H1 (cell line): ENCODE measurements around the gene MAPK8IP2. TPM values are rescaled to one million over a fixed set of nuclear protein-coding genes. Genes with fewer than 3 reads are reported as not detected.

Experiments used
- CTCF ChIA-PET: fragments of 300-600 bp; sonication (Branson Sonifier 250); formaldehyde crosslinking; loops from one replicate; lab custom pipeline; 2021; ENCODE audit not compliant: partially characterized antibody; lab: Charles Lee
- POLR2A ChIA-PET: fragments of 300-600 bp; sonication (Branson Sonifier 250); formaldehyde crosslinking; loops from one replicate; lab custom pipeline; 2021; ENCODE audit warnings: inconsistent platforms; ENCODE audit not compliant: partially characterized antibody; lab: Charles Lee
- DNase-seq, 2 experiments: peaks; one replicate each; pipeline versions ENCODE4 v3.0.0 to v3.0.0-alpha.2; 2010 to 2022; ENCODE audit warnings: low spot score in 2 of 2, low read depth in 1 of 2, mixed read lengths in 1 of 2
- FAIRE-seq: peaks from 2 replicates; lab custom pipeline; 2011; peaks lifted over from hg19 to GRCh38; lab: Jason Lieb, UNC
- H2AFZ ChIP-seq: 2 replicates; pipeline ENCODE4 v1.8.1; 2012; ENCODE audit warnings: low read length, inconsistent platforms
- H2AK5ac ChIP-seq: 2 replicates; pipeline ENCODE4 v1.6.1; 2013; ENCODE audit warnings: low read depth, low read length
- H2BK120ac ChIP-seq: replicated peaks from 2 replicates; pipeline ENCODE3; 2013; ENCODE audit warnings: low read depth, low read length, inconsistent platforms
- H2BK12ac ChIP-seq: 2 replicates; pipeline ENCODE4 v1.6.1; 2013; ENCODE audit warnings: low read depth, low read length
- H2BK15ac ChIP-seq: 2 replicates; pipeline ENCODE4 v1.6.1; 2013; ENCODE audit warnings: low read length
- H2BK20ac ChIP-seq: 2 replicates; pipeline ENCODE4 v1.6.1; 2013; ENCODE audit warnings: low read length
- H2BK5ac ChIP-seq: 2 replicates; pipeline ENCODE4 v1.6.1; 2013; ENCODE audit warnings: low read depth, low read length
- H3K14ac ChIP-seq: 2 replicates; pipeline ENCODE4 v1.6.1; 2013; ENCODE audit warnings: inconsistent platforms; ENCODE audit not compliant: insufficient read length
- H3K18ac ChIP-seq: 2 replicates; pipeline ENCODE4 v1.6.1; 2013; ENCODE audit warnings: low read length; ENCODE audit errors: extremely low read depth
- H3K23ac ChIP-seq: 2 replicates; pipeline ENCODE4 v1.6.1; 2013; ENCODE audit warnings: inconsistent platforms; ENCODE audit not compliant: insufficient read length
- H3K23me2 ChIP-seq: 2 replicates; pipeline ENCODE4 v1.6.1; 2013; ENCODE audit warnings: low read depth, low read length
- H3K27ac ChIP-seq: 2 replicates; pipeline ENCODE4 v1.6.1; 2011; ENCODE audit warnings: low read depth, low read length, inconsistent platforms
- H3K27me3 ChIP-seq, 4 experiments: replicated peaks in 1 of 4; 1 replicate in 1 of 4; 2 replicates in 3 of 4; pipeline versions ENCODE4 v1.6.1 to v1.8.1; 2011 to 2013; ENCODE audit warnings: low read length in 3 of 4, mild to moderate bottlenecking in 3 of 4, inconsistent platforms in 2 of 4, mixed read lengths in 2 of 4, moderate library complexity in 1 of 4; ENCODE audit not compliant: control insufficient read depth in 3 of 4, insufficient read depth in 3 of 4; ENCODE audit errors: extremely low read depth in 1 of 4
- H3K36me3 ChIP-seq, 4 experiments: 2 replicates each; pipeline versions ENCODE4 v1.6.1 to v1.8.1; 2011 to 2013; ENCODE audit warnings: mild to moderate bottlenecking in 4 of 4, low read length in 3 of 4, moderate library complexity in 2 of 4, control low read depth in 1 of 4, inconsistent platforms in 1 of 4; ENCODE audit not compliant: insufficient read depth in 4 of 4, control insufficient read depth in 2 of 4
- H3K4ac ChIP-seq: replicated peaks from 2 replicates; pipeline ENCODE3; 2013; ENCODE audit warnings: low read length, low read depth, mixed read lengths, inconsistent platforms; ENCODE audit not compliant: insufficient read length
- H3K4me1 ChIP-seq, 4 experiments: replicated peaks in 1 of 4; 1 replicate in 1 of 4; 2 replicates in 3 of 4; pipeline versions ENCODE4 v1.6.1 to v1.8.1; 2011 to 2013; ENCODE audit warnings: low read length in 3 of 4, inconsistent platforms in 2 of 4, mixed read lengths in 1 of 4; ENCODE audit not compliant: insufficient read depth in 4 of 4, control insufficient read depth in 3 of 4
- H3K4me2 ChIP-seq, 2 experiments: 2 replicates each; pipeline versions ENCODE4 v1.6.1 to v1.8.1; 2011 to 2013; ENCODE audit warnings: low read depth in 2 of 2, low read length in 2 of 2, control low read depth in 1 of 2, inconsistent platforms in 1 of 2, mild to moderate bottlenecking in 1 of 2; ENCODE audit not compliant: insufficient read depth in 1 of 2
- H3K4me3 ChIP-seq, 4 experiments: fragments of 200-600, 300-600 bp in 1 of 4; sonication (generic), shearing (Covaris generic), sonication (Bioruptor Twin) in 1 of 4; 2 replicates each; pipeline versions ENCODE4 v1.5.1 to v1.8.1; 2011 to 2016; ENCODE audit warnings: low read length in 4 of 4, low read depth in 3 of 4, control low read depth in 2 of 4, inconsistent platforms in 2 of 4, mild to moderate bottlenecking in 2 of 4, mixed read lengths in 1 of 4, moderate library complexity in 1 of 4; ENCODE audit not compliant: insufficient read depth in 2 of 4; ENCODE audit errors: extremely low read depth in 1 of 4
- H3K56ac ChIP-seq: replicated peaks from 2 replicates; pipeline ENCODE3; 2013; ENCODE audit warnings: low read depth, mild to moderate bottlenecking, mixed read lengths, low read length, inconsistent platforms; ENCODE audit not compliant: insufficient read length
- H3K79me1 ChIP-seq: 2 replicates; pipeline ENCODE4 v1.6.1; 2013; ENCODE audit warnings: low read depth, low read length, control low read depth
- H3K79me2 ChIP-seq, 2 experiments: 2 replicates each; pipeline versions ENCODE4 v1.6.1 to v1.8.1; 2012 to 2013; ENCODE audit warnings: low read length in 2 of 2, mild to moderate bottlenecking in 2 of 2, inconsistent platforms in 1 of 2; ENCODE audit not compliant: insufficient read depth in 2 of 2, control insufficient read depth in 1 of 2
- H3K9ac ChIP-seq, 4 experiments: replicated peaks in 1 of 4; 1 replicate in 1 of 4; 2 replicates in 3 of 4; pipeline versions ENCODE4 v1.6.1 to v1.8.1; 2011 to 2013; ENCODE audit warnings: low read depth in 3 of 4, low read length in 3 of 4, control low read depth in 2 of 4, mild to moderate bottlenecking in 2 of 4, moderate library complexity in 2 of 4, inconsistent platforms in 1 of 4; ENCODE audit errors: extremely low read depth in 1 of 4
- H3K9me3 ChIP-seq, 2 experiments: 2 replicates each; pipeline versions ENCODE4 v1.6.1 to v1.8.1; 2012 to 2013; ENCODE audit warnings: mild to moderate bottlenecking in 2 of 2, moderate library complexity in 2 of 2, control low read depth in 1 of 2, inconsistent platforms in 1 of 2, low read depth in 1 of 2, low read length in 1 of 2, mixed read lengths in 1 of 2; ENCODE audit not compliant: insufficient read depth in 2 of 2
- H4K20me1 ChIP-seq, 2 experiments: replicated peaks in 1 of 2; 2 replicates each; pipeline versions ENCODE3 to v1.8.1; 2011 to 2013; ENCODE audit warnings: inconsistent platforms in 2 of 2, low read length in 2 of 2, mild to moderate bottlenecking in 1 of 2; ENCODE audit not compliant: insufficient read depth in 2 of 2, control insufficient read depth in 1 of 2
- H4K5ac ChIP-seq: 2 replicates; pipeline ENCODE4 v1.6.1; 2013; ENCODE audit warnings: low read length, low read depth, mixed read lengths, inconsistent platforms; ENCODE audit not compliant: insufficient read length
- H4K8ac ChIP-seq: 2 replicates; pipeline ENCODE4 v1.8.0; 2013; ENCODE audit warnings: mild to moderate bottlenecking, moderate library complexity, low read length, inconsistent platforms; ENCODE audit not compliant: insufficient read depth; ENCODE audit errors: extremely low read depth
- H4K91ac ChIP-seq: replicated peaks from 2 replicates; pipeline ENCODE3; 2013; ENCODE audit warnings: low read length, mixed read lengths, inconsistent platforms; ENCODE audit not compliant: insufficient read length
- WGBS, 2 experiments: shearing (Covaris generic) in 1 of 2; methylation state at CpG; one replicate each; pipeline versions ENCODE4 v1.1.6 to v1.1.7; 2013 to 2015; ENCODE audit warnings: low lambda C conversion rate in 2 of 2, mixed read lengths in 2 of 2, inconsistent platforms in 1 of 2, low coverage in 1 of 2, missing lambda C conversion rate in 1 of 2; ENCODE audit not compliant: insufficient replicate concordance in 2 of 2, insufficient coverage in 1 of 2, insufficient read length in 1 of 2; ENCODE audit errors: extremely low coverage in 1 of 2, missing lambda C conversion rate in 1 of 2; 5-methylcytosine and 5-hydroxymethylcytosine counted together
- polyA plus RNA-seq, 7 experiments: library from polyadenylated mRNA; depleted of rRNA in 3 of 7; stranded (reverse) in 5 of 7; unstranded in 2 of 7; fragments of >200 nt in 5 of 7; fragments of 200-250 nt in 2 of 7; gene quantifications; 1 replicate in 5 of 7; 2 replicates in 1 of 7; 4 replicates in 1 of 7; pipeline versions ENCODE4 v1.2.1 to v1.2.3, GENCODE V29; 2011 to 2013; ENCODE audit warnings: missing spikeins in 2 of 7, mixed read lengths in 2 of 7
- total RNA-seq: library from RNA; stranded (reverse); fragmentation: NEBNext Ultra II Directional; extraction: Animal tissue kit (Norgen Biotek cat#: 25700); gene quantifications from 2 replicates; pipeline ENCODE4 v1.2.1, GENCODE V29; 2021
- TF ChIP-seq, protein P1 (sequence below), 3 experiments: IDR thresholded peaks; 1 replicate in 2 of 3; 2 replicates in 1 of 3; pipeline versions ENCODE4 v1.5.1 to v1.6.1; 2011; ENCODE audit warnings: low read length in 3 of 3, mild to moderate bottlenecking in 3 of 3, inconsistent platforms in 2 of 3, low read depth in 1 of 3, moderate library complexity in 1 of 3; ENCODE audit not compliant: insufficient read depth in 1 of 3; ENCODE audit errors: control extremely low read depth in 1 of 3

Gene MAPK8IP2
- total and polyA plus RNA-seq, 2 of the 8 experiments (the other 6 are each of a cell fraction or from before 2014, with no cell fraction given) = 1.5 to 5.5 TPM

DNA sequence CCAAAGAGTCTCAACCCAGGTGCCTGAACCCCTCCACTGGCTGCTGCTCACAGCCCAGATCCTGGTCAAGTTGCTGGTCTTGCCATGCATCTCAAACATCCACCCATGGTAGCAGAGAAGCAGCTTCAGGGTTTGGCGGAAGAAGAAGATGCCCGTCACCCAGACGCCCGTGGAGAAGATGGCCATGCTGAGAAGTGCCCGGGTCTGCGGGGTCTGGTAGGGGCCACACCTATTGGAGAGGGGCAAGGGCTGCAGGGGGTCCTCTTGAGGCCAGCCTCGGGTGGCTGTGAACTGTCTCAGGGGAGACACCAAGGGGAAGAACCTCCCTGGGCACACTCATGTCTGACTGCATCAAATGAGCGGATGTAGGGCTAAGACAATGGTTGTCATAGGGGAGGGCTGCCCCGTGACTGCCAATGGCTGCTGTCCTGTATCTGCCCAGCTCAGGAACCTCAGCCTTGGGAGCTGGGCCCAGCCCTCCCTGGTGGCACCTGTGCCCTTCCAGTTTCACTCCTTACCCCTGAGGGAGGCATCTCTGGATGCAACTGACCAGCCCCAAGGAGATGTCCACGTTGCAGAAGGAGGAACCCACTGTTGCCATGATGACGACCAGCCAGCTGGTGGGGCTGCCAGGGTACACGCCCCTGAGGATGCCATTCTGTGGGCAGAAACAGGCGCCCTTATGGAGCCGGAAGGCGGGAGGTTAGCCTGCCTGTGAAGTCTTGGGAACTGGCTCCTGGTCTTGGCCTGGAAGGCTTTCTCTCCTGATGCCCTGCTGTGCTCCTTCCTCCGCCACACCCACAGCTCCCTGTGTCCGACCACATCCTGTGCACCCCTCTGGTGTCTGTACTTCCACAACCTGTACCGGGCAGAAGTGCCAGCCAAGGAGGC is 23.5 kb upstream of the MAPK8IP2 start:
- FAIRE-seq (no peak), DNase-seq (no peak)
- Histone ChIP-seq H2AFZ (no peak overlapping the region), H3K27ac (no peak overlapping the region), H3K18ac (no peak overlapping the region), H4K8ac (no peak overlapping the region), H2BK15ac (no peak overlapping the region), H4K20me1 (peaks cover 5 to 10% of the 10 kb centered on the region in 2 experiments), H3K4me2 (no peak overlapping the region), H3K4ac (no peak overlapping the region), H3K4me1 (peaks cover 0 to 4% (median 3%) of the 10 kb centered on the region in 4 experiments; a peak in 3 of 7 replicates), H3K56ac (no peak overlapping the region), H2BK20ac (no peak overlapping the region), H4K5ac (no peak overlapping the region), H2BK5ac (no peak overlapping the region), H3K23me2 (peaks cover 4% of the 10 kb centered on the region; the same call in 1 of the 2 replicates), H2AK5ac (no peak overlapping the region), H3K23ac (no peak overlapping the region), H2BK12ac (no peak overlapping the region), H3K9ac (no peak overlapping the region), H3K14ac (no peak overlapping the region), H3K27me3 (no peaks in the 10 kb centered on the region), H4K91ac (no peak overlapping the region), H3K9me3 (no peaks in the 10 kb centered on the region), H3K79me1 (peaks cover 7% of the 10 kb centered on the region; the same call in 1 of the 2 replicates), H3K36me3 (peaks cover 6 to 13% (median 10%) of the 10 kb centered on the region in 4 experiments; a peak in 7 of 8 replicates), H2BK120ac (no peak overlapping the region), H3K79me2 (peaks cover 0 to 7% of the 10 kb centered on the region in 2 experiments; a peak in 1 of 4 replicates), H3K4me3 (no peak overlapping the region)
- 94% methylated on average over 18 of the region's 18 CpGs; no CpG with 5 or more reads in 1 of the 2 experiments for WGBS, 2 experiments
- ChIA-PET CTCF (interaction anchor here (0.6 to 8.1 kb wide), 18 partner anchors 10 to 123 kb away, joined by 3 to 84 read pairs (median 8); partner anchors contain the start of genes SCO2 and SYCE3), POLR2A (interaction anchor here (1.4 to 5.4 kb wide), 3 partner anchors 12 to 35 kb away, joined by 3 to 37 read pairs (median 8); partner anchors contain the start of gene SYCE3)
- TF ChIP-seq, protein P1, sequence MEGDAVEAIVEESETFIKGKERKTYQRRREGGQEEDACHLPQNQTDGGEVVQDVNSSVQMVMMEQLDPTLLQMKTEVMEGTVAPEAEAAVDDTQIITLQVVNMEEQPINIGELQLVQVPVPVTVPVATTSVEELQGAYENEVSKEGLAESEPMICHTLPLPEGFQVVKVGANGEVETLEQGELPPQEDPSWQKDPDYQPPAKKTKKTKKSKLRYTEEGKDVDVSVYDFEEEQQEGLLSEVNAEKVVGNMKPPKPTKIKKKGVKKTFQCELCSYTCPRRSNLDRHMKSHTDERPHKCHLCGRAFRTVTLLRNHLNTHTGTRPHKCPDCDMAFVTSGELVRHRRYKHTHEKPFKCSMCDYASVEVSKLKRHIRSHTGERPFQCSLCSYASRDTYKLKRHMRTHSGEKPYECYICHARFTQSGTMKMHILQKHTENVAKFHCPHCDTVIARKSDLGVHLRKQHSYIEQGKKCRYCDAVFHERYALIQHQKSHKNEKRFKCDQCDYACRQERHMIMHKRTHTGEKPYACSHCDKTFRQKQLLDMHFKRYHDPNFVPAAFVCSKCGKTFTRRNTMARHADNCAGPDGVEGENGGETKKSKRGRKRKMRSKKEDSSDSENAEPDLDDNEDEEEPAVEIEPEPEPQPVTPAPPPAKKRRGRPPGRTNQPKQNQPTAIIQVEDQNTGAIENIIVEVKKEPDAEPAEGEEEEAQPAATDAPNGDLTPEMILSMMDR (IDR thresholded peaks at IDR 0.05; ENCODE audit: control extremely low read depth in 1 of 3, insufficient read depth in 1 of 3, low read depth in 1 of 3, low read length in 3 of 3) = no peak
